Ovary (tissue), 3 donors: Measurements from ENCODE around the gene TSG101.

ENCODE experiments used
- CTCF ChIP-seq, 3 donors: fragments of 450-650 bp in 2 of 3; fragments of 200-600 bp in 1 of 3; IDR thresholded peaks; one replicate each; pipeline versions ENCODE4 v1.5.1 to v1.8.0; 2016 to 2022; ENCODE audit warnings: antibody characterized with exemption in 3 of 3, mild to moderate bottlenecking in 1 of 3
- POLR2A ChIP-seq: fragments of 450-650 bp; IDR thresholded peaks from one replicate; pipeline ENCODE4 v1.6.1; 2017; ENCODE audit warnings: antibody characterized with exemption, mild to moderate bottlenecking, moderate library complexity
- donor health status: DM: no; HTN: no; CAD: no.

GRCh38 chr11:18498039-18498438 lies 28.7 kb downstream of the TSG101 start:
- no peak for TF ChIP-seq POLR2A
- no peak for TF ChIP-seq CTCF (IDR thresholded peaks at IDR 0.05)
